HepG2 (cell line): Measurements from ENCODE around the gene SMARCA4. TPM values are rescaled to one million over a fixed set of nuclear protein-coding genes. Genes with fewer than 3 reads are reported as not detected.

ENCODE experiments used
- ATAC-seq: fragments of 200-7000 bp; cut with Tn5 transposase; 3 replicates; pipeline ENCODE4 v1.9.1; 2020; ENCODE audit warnings: mild to moderate bottlenecking, moderate library complexity
- BruUV-seq: library from RNA; stranded (reverse); fragments of 400-500 nt; replicated peaks from 2 replicates; lab custom pipeline; 2021; lab: Mats Ljungman, UMichigan
- CTCF ChIA-PET: fragments of 300-600 bp; formaldehyde crosslinking; extraction: SDS; loops from one replicate; lab custom pipeline; 2021; ENCODE audit warnings: low total read pairs, inconsistent platforms, low intra/inter-chr PET ratio; lab: Yijun Ruan, JAX
- POLR2A ChIA-PET: fragments of 350-600 bp; sonication (Branson Sonifier 250); formaldehyde crosslinking; loops from one replicate; lab custom pipeline; 2020; ENCODE audit warnings: antibody characterized with exemption, inconsistent platforms; lab: Yijun Ruan, JAX
- DNase-seq: peaks from one replicate; pipeline ENCODE4 v3.0.0-alpha.2; 2015; ENCODE audit warnings: low spot score
- FAIRE-seq: peaks from 3 replicates; lab custom pipeline; 2011; peaks lifted over from hg19 to GRCh38; lab: Jason Lieb, UNC
- H2AFZ ChIP-seq: one replicate; pipeline ENCODE4 v1.6.1; 2011; ENCODE audit warnings: low read length, inconsistent platforms
- H3K27ac ChIP-seq: fragments of 300-600 bp; 3 replicates; pipeline ENCODE4 v1.8.0; 2011; ENCODE audit warnings: mixed run types, mild to moderate bottlenecking, mixed read lengths, low read length, inconsistent platforms; ENCODE audit not compliant: insufficient read depth; ENCODE audit errors: extremely low read length
- H3K27me3 ChIP-seq, 2 experiments: fragments of 200-600 bp in 1 of 2; 2 replicates in 1 of 2; 3 replicates in 1 of 2; pipeline versions ENCODE4 v1.6.0 to v1.8.0; 2011; ENCODE audit warnings: low read length in 2 of 2, mild to moderate bottlenecking in 2 of 2, moderate library complexity in 2 of 2, inconsistent platforms in 1 of 2; ENCODE audit not compliant: insufficient read depth in 2 of 2, control insufficient read depth in 1 of 2
- H3K36me3 ChIP-seq, 2 experiments: fragments of 200-600 bp in 1 of 2; replicated peaks in 1 of 2; 2 replicates in 1 of 2; 3 replicates in 1 of 2; pipeline versions ENCODE4 v1.5.1 to v1.8.0; 2011; ENCODE audit warnings: low read length in 2 of 2, inconsistent platforms in 1 of 2; ENCODE audit not compliant: insufficient read depth in 2 of 2, control insufficient read depth in 1 of 2
- H3K4me1 ChIP-seq: 2 replicates; pipeline ENCODE4 v1.5.1; 2012; ENCODE audit warnings: low read length, inconsistent platforms; ENCODE audit not compliant: insufficient read depth
- H3K4me2 ChIP-seq: 2 replicates; pipeline ENCODE4 v1.6.0; 2011; ENCODE audit warnings: low read depth, low read length, inconsistent platforms
- H3K4me3 ChIP-seq, 3 experiments: fragments of 200-600 bp in 1 of 3; sonication (generic), shearing (Covaris generic) in 1 of 3; replicated peaks in 1 of 3; 2 replicates each; pipeline ENCODE4 v1.5.1; 2011 to 2016; ENCODE audit warnings: low read length in 3 of 3, inconsistent platforms in 2 of 3, low read depth in 2 of 3, mild to moderate bottlenecking in 2 of 3, control low read depth in 1 of 3, mixed read lengths in 1 of 3; ENCODE audit not compliant: insufficient read depth in 1 of 3
- H3K79me2 ChIP-seq: one replicate; pipeline ENCODE4 v1.6.1; 2011; ENCODE audit warnings: low read length, inconsistent platforms; ENCODE audit not compliant: insufficient read depth
- H3K9ac ChIP-seq: 2 replicates; pipeline ENCODE4 v1.6.0; 2011; ENCODE audit warnings: mild to moderate bottlenecking, low read depth, low read length, inconsistent platforms; ENCODE audit not compliant: insufficient read depth
- H3K9me3 ChIP-seq: 2 replicates; pipeline ENCODE4 v1.5.1; 2012; ENCODE audit warnings: mild to moderate bottlenecking, low read length
- H4K20me1 ChIP-seq: 2 replicates; pipeline ENCODE4 v1.6.0; 2011; ENCODE audit warnings: inconsistent platforms, mild to moderate bottlenecking, low read length, moderate library complexity; ENCODE audit not compliant: insufficient read depth
- AGO1 ChIP-seq: fragments of 200-400 bp; formaldehyde crosslinking; IDR thresholded peaks from 2 replicates; pipeline ENCODE4 v1.6.1; 2017; ENCODE audit warnings: mild to moderate bottlenecking, low read depth, low read length, moderate library complexity; ENCODE audit not compliant: poor library complexity, severe bottlenecking
- CBX2 ChIP-seq, 2 experiments: fragments of 200-600 bp in 1 of 2; sonication (generic); formaldehyde crosslinking in 1 of 2; IDR thresholded peaks; 2 replicates each; pipeline versions ENCODE4 v1.7.0 to v1.8.1; 2018 to 2022; ENCODE audit warnings: low read depth in 2 of 2, low read length in 1 of 2, mild to moderate bottlenecking in 1 of 2, missing genetic modification reagents in 1 of 2
- HNRNPUL1 ChIP-seq: fragments of 200-400 bp; formaldehyde crosslinking; IDR thresholded peaks from 2 replicates; pipeline ENCODE4 v1.6.1; 2017; ENCODE audit warnings: low read depth, mild to moderate bottlenecking, low read length, moderate library complexity
- ISX ChIP-seq: sonication (generic); formaldehyde crosslinking; conservative IDR thresholded peaks from 2 replicates; pipeline ENCODE4 v1.5.0; 2020; ENCODE audit warnings: missing genetic modification reagents
- KLF15 ChIP-seq: sonication (generic); formaldehyde crosslinking; IDR thresholded peaks from 2 replicates; pipeline ENCODE4 v1.8.1; 2023; ENCODE audit warnings: borderline replicate concordance, mild to moderate bottlenecking, inconsistent platforms, missing genetic modification reagents, mixed read lengths
- PAX8 ChIP-seq: sonication (generic); formaldehyde crosslinking; IDR thresholded peaks from 2 replicates; pipeline ENCODE4 v1.8.0; 2022; ENCODE audit warnings: mild to moderate bottlenecking, missing genetic modification reagents, borderline replicate concordance
- RCOR2 ChIP-seq: IDR thresholded peaks from 2 replicates; pipeline ENCODE4 v1.6.1; 2016; ENCODE audit warnings: missing biosample characterization, missing genetic modification reagents
- RFXANK ChIP-seq: IDR thresholded peaks from 2 replicates; pipeline ENCODE4 v1.6.1; 2016
- SIN3A ChIP-seq: IDR thresholded peaks from 2 replicates; pipeline ENCODE4 v1.6.1; 2011; ENCODE audit warnings: low read depth, mild to moderate bottlenecking, control low read depth, low read length, borderline replicate concordance
- SIN3B ChIP-seq: fragments of 150-350 bp; IDR thresholded peaks from 2 replicates; pipeline ENCODE4 v1.6.1; 2014; ENCODE audit warnings: low read length
- SMAD1 ChIP-seq: sonication (generic); formaldehyde crosslinking; IDR thresholded peaks from 2 replicates; pipeline ENCODE4 v1.4.0; 2020; ENCODE audit warnings: missing genetic modification reagents, low read depth, mild to moderate bottlenecking, borderline replicate concordance
- TCF12 ChIP-seq, 2 experiments: fragments of 450-650 bp in 1 of 2; sonication (generic) in 1 of 2; formaldehyde crosslinking in 1 of 2; IDR thresholded peaks; 2 replicates each; pipeline versions ENCODE4 v1.6.1 to v1.8.0; 2017 to 2022; ENCODE audit warnings: antibody characterized with exemption in 1 of 2, mild to moderate bottlenecking in 1 of 2, missing genetic modification reagents in 1 of 2, moderate library complexity in 1 of 2
- ZNF280D ChIP-seq: sonication (generic); formaldehyde crosslinking; IDR thresholded peaks from 2 replicates; pipeline ENCODE4 v1.5.1; 2020; ENCODE audit warnings: mild to moderate bottlenecking, missing genetic modification reagents
- ZNF564 ChIP-seq: sonication (generic); formaldehyde crosslinking; IDR thresholded peaks from 2 replicates; pipeline ENCODE4 v1.8.1; 2023; ENCODE audit warnings: mild to moderate bottlenecking, missing genetic modification reagents
- ZNF644 ChIP-seq: IDR thresholded peaks from 2 replicates; pipeline ENCODE4 v1.6.1; 2016; ENCODE audit warnings: low read depth
- WGBS: methylation state at CpG from one replicate; pipeline ENCODE4 v1.1.6; 2017; ENCODE audit warnings: low lambda C conversion rate; 5-methylcytosine and 5-hydroxymethylcytosine counted together
- in situ Hi-C: cut with HindIII; loops from 2 replicates; pipeline ENCODE4 v1.10.0; 2017; ENCODE audit warnings: low pct_unique_long_range_greater_than_20kb; ENCODE audit not compliant: extremely low pct_ligation_motif_present
- intact Hi-C: fragments of 100-400 bp; cut with micrococcal nuclease; formaldehyde crosslinking; loops from one replicate; pipeline ENCODE4 v1.10.0; 2022; ENCODE audit not compliant: unreplicated experiment
- polyA plus RNA-seq, 8 experiments: library from polyadenylated mRNA; depleted of rRNA in 3 of 8; stranded (reverse) in 7 of 8; unstranded in 1 of 8; fragments of >200 nt; fragmentation: Illumina TruSeq in 4 of 8; extraction: Trizol in 4 of 8; gene quantifications; 2 replicates each; pipeline versions ENCODE4 v1.2.1 to v1.2.3, GENCODE V29; 2011 to 2016; ENCODE audit warnings: low read depth in 4 of 8, missing spikeins in 1 of 8, mixed read lengths in 1 of 8; ENCODE audit not compliant: insufficient read depth in 1 of 8
- total RNA-seq, 5 experiments: library from RNA; depleted of rRNA; stranded (reverse); fragments of >200 nt; fragmentation: Illumina TruSeq; extraction: Trizol; gene quantifications; 2 replicates each; pipeline ENCODE4 v1.2.3, GENCODE V29; 2016; ENCODE audit warnings: low read depth in 1 of 5
- TF ChIP-seq, protein P1 (sequence below): sonication (generic); formaldehyde crosslinking; IDR thresholded peaks from 2 replicates; pipeline ENCODE4 v1.4.0; 2020; ENCODE audit warnings: missing genetic modification reagents, low read depth, mild to moderate bottlenecking, borderline replicate concordance

SMARCA4 gene
- total and polyA plus RNA-seq, 2 of the 13 experiments (the other 11 are each of a cell fraction or from before 2014, with no cell fraction given) = 25.4 to 45.9 TPM

DNA sequence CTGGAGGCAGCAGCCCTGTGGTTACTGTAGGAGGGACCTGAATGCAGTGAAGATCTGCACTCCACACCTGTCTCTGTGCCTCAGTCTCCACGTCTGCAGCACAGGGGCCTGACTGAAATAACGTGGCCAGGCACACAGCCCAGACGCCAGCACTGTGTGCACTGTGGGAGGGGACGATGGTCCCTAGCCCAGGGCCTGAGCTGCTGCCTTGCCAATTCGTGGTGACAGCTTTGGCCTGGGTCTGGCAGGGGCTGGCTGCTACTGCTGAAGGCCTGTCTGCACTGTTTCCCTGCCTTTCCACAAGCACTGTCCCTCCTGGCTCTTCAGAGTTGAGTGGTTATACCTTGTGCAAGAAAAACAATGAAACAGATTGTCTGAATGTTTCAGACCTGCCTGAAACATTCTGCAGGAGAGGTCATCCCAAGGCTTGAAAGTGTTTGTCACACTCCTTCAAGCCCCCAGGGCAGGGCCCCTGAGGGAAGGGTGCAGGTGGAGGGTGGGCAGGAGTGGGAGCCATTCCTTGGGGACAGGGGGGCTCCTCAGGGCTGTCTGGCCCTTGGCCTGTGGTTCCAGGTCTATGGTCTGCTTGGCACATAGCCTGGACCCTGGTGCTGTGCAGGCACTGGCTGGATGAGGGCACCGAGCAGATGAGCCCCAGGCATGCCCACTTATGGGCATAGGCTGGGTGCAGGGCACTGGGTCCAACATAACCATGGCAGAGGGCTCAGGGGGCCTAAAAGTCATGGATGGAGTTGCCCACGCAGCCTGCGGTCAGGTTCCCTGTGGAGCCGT, 89.7 kb downstream of the SMARCA4 start (continued):
- TF ChIP-seq, protein P1, sequence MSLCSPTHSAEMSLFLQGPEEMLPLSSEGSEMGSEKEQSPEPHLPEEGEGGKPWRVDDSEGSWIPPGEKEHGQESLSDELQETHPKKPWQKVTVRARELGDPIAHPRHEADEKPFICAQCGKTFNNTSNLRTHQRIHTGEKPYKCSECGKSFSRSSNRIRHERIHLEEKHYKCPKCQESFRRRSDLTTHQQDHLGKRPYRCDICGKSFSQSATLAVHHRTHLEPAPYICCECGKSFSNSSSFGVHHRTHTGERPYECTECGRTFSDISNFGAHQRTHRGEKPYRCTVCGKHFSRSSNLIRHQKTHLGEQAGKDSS = no peak
- no peak for TF ChIP-seq ZNF280D (CRISPR knock-in tag)
- TF ChIP-seq PAX8 (CRISPR knock-in tag) = no peak
- no peak for TF ChIP-seq CBX2 (IDR thresholded peaks at IDR 0.05; ENCODE audit: low read depth, low read length)
- no peak for TF ChIP-seq CBX2 (CRISPR knock-in tag; IDR thresholded peaks at IDR 0.05; ENCODE audit: low read depth)

GRCh38 chr19:11053817-11054195, 93.0 kb downstream of the SMARCA4 start:
- 96% methylated on average over 3 of the region's 4 CpGs for WGBS
- no peak overlapping the region for H2AFZ ChIP-seq
- POLR2A ChIA-PET = no interaction called here
- H3K9me3 ChIP-seq = no peaks in the 10 kb centered on the region
- intact Hi-C loops = no loop called here
- no peak for ATAC-seq
- H3K4me2 ChIP-seq = no peak overlapping the region
- TF ChIP-seq ZNF564 (CRISPR knock-in tag) = no peak
- no peak for TF ChIP-seq AGO1
- TF ChIP-seq KLF15 (CRISPR knock-in tag) = no peak
- no peak for TF ChIP-seq ISX
- TF ChIP-seq RCOR2 = no peak
- TF ChIP-seq ZNF644 (CRISPR knock-in tag) = no peak
- TF ChIP-seq RFXANK (CRISPR knock-in tag) = no peak
- TF ChIP-seq TCF12 (IDR thresholded peaks at IDR 0.05) = no peak
- TF ChIP-seq TCF12 (CRISPR knock-in tag; IDR thresholded peaks at IDR 0.05) = no peak
- TF ChIP-seq SIN3A = no peak
- TF ChIP-seq HNRNPUL1 = no peak
- no peak for TF ChIP-seq SMAD1 (CRISPR knock-in tag)
- TF ChIP-seq SIN3B = no peak
- H3K79me2 ChIP-seq = no peaks in the 10 kb centered on the region
- H3K4me3 ChIP-seq = no peak overlapping the region
- CTCF ChIA-PET = no interaction called here
- FAIRE-seq = no peak
- peaks cover 13 to 21% of the 10 kb centered on the region in 2 experiments; a peak in 4 of 5 replicates for H3K36me3 ChIP-seq
- H3K4me1 ChIP-seq = peaks cover 10% of the 10 kb centered on the region
- H4K20me1 ChIP-seq = no peaks in the 10 kb centered on the region
- DNase-seq = no peak
- in situ Hi-C loops = no loop called here
- H3K9ac ChIP-seq = no peak overlapping the region
- no peaks in the 10 kb centered on the region for H3K27me3 ChIP-seq
- BruUV-seq = no TSS peak
- no peak overlapping the region for H3K27ac ChIP-seq
